SK-N-SH (cell line): ENCODE measurements around the gene CD164L2. TPM values are rescaled to one million over a fixed set of nuclear protein-coding genes. Genes with fewer than 3 reads are reported as not detected.

Experiments
- CTCF ChIA-PET: fragments of 300-600, 350-600 bp; formaldehyde crosslinking; extraction: SDS; loops from one replicate; lab custom pipeline; 2021; lab: Yijun Ruan, JAX
- POLR2A ChIA-PET: fragments of 350-600 bp; sonication (Branson Sonifier 250); formaldehyde crosslinking; extraction: SDS; loops from one replicate; lab custom pipeline; 2020; ENCODE audit warnings: antibody characterized with exemption, inconsistent platforms; lab: Yijun Ruan, JAX
- DNase-seq: peaks from one replicate; pipeline ENCODE4 v3.0.0; 2012
- H2AFZ ChIP-seq: fragments of 200-600 bp; sonication (generic); 2 replicates; pipeline ENCODE4 v1.8.1; 2016; ENCODE audit warnings: antibody characterized with exemption, mild to moderate bottlenecking, low read depth
- H3F3A ChIP-seq: fragments of 200-600 bp; sonication (generic); replicated peaks from 2 replicates; pipeline ENCODE3; 2016; ENCODE audit warnings: antibody characterized with exemption, mild to moderate bottlenecking; ENCODE audit not compliant: insufficient read depth
- H3K27ac ChIP-seq, 2 experiments: fragments of 200-500 bp in 1 of 2; fragments of 200-600 bp in 1 of 2; sonication (Bioruptor generic) in 1 of 2; sonication (generic), shearing (Covaris generic) in 1 of 2; 2 replicates each; pipeline versions ENCODE4 v1.5.1 to v1.6.1; 2014 to 2016; ENCODE audit warnings: low read depth in 2 of 2, inconsistent platforms in 1 of 2, low read length in 1 of 2, mild to moderate bottlenecking in 1 of 2, mixed read lengths in 1 of 2
- H3K27me3 ChIP-seq: fragments of 200-600 bp; sonication (generic), shearing (Covaris generic); 2 replicates; pipeline ENCODE4 v1.6.1; 2016; ENCODE audit warnings: mixed run types; ENCODE audit not compliant: insufficient read depth
- H3K36me3 ChIP-seq, 2 experiments: fragments of 200-500 bp in 1 of 2; fragments of 200-600 bp in 1 of 2; sonication (Bioruptor generic) in 1 of 2; sonication (generic) in 1 of 2; replicated peaks in 1 of 2; 2 replicates each; pipeline versions ENCODE3 to v1.5.1; 2014 to 2016; ENCODE audit warnings: low read length in 1 of 2, mild to moderate bottlenecking in 1 of 2; ENCODE audit not compliant: insufficient read depth in 2 of 2, control insufficient read depth in 1 of 2
- H3K4me1 ChIP-seq, 2 experiments: fragments of 200-500 bp in 1 of 2; fragments of 200-600 bp in 1 of 2; sonication (Bioruptor generic) in 1 of 2; sonication (generic), shearing (Covaris generic) in 1 of 2; 2 replicates each; pipeline versions ENCODE4 v1.5.1 to v1.6.1; 2014 to 2016; ENCODE audit warnings: low read depth in 1 of 2, low read length in 1 of 2, mixed run types in 1 of 2; ENCODE audit not compliant: insufficient read depth in 2 of 2, control insufficient read depth in 1 of 2
- H3K4me2 ChIP-seq: fragments of 200-600 bp; sonication (generic), shearing (Covaris generic); 2 replicates; pipeline ENCODE4 v1.6.1; 2017; ENCODE audit warnings: mixed run types
- H3K4me3 ChIP-seq, 2 experiments: fragments of 200-500 bp in 1 of 2; fragments of 200-600 bp in 1 of 2; sonication (Bioruptor generic) in 1 of 2; sonication (generic), shearing (Covaris generic) in 1 of 2; 2 replicates each; pipeline versions ENCODE4 v1.5.1 to v1.8.1; 2014 to 2016; ENCODE audit warnings: low read depth in 2 of 2, inconsistent platforms in 1 of 2, low read length in 1 of 2, mild to moderate bottlenecking in 1 of 2, mixed read lengths in 1 of 2, moderate library complexity in 1 of 2
- H3K79me2 ChIP-seq: fragments of 200-600 bp; sonication (generic); 2 replicates; pipeline ENCODE4 v1.8.1; 2017; ENCODE audit warnings: mild to moderate bottlenecking; ENCODE audit not compliant: insufficient read depth
- H3K9ac ChIP-seq: fragments of 200-600 bp; sonication (generic); 2 replicates; pipeline ENCODE4 v1.6.1; 2017; ENCODE audit warnings: mixed run types
- H3K9me2 ChIP-seq: fragments of 200-600 bp; sonication (generic); 2 replicates; pipeline ENCODE4 v1.6.1; 2017; ENCODE audit warnings: mixed run types
- H3K9me3 ChIP-seq: fragments of 200-600 bp; sonication (generic); 2 replicates; pipeline ENCODE4 v1.6.1; 2017; ENCODE audit warnings: mixed run types, mild to moderate bottlenecking, moderate library complexity
- H4K20me1 ChIP-seq: fragments of 200-600 bp; sonication (generic); 2 replicates; pipeline ENCODE4 v1.6.1; 2017; ENCODE audit warnings: mild to moderate bottlenecking, mixed run types; ENCODE audit not compliant: insufficient read depth
- EZH2phosphoT487 ChIP-seq: fragments of 200-600 bp; sonication (generic); IDR thresholded peaks from 2 replicates; pipeline ENCODE4 v1.6.1; 2017; ENCODE audit warnings: low read depth, mixed run types, mild to moderate bottlenecking, antibody characterized with exemption, moderate library complexity, borderline replicate concordance
- FOXM1 ChIP-seq: IDR thresholded peaks from 2 replicates; pipeline ENCODE4 v1.4.0; 2012; ENCODE audit warnings: low read depth, mild to moderate bottlenecking
- GATA2 ChIP-seq: sonication (generic); formaldehyde crosslinking; IDR thresholded peaks from 2 replicates; pipeline ENCODE4 v1.5.0; 2020; ENCODE audit warnings: mild to moderate bottlenecking, missing genetic modification reagents
- JUND ChIP-seq: IDR thresholded peaks from 2 replicates; pipeline ENCODE4 v1.4.0; 2012
- MEF2A ChIP-seq: IDR thresholded peaks from 2 replicates; pipeline ENCODE4 v1.4.0; 2012; ENCODE audit warnings: low read depth, borderline replicate concordance
- POLR2AphosphoS5 ChIP-seq: IDR thresholded peaks from 2 replicates; pipeline ENCODE4 v1.6.1; 2012; ENCODE audit warnings: low read depth, low read length
- RAD21 ChIP-seq: IDR thresholded peaks from 2 replicates; pipeline ENCODE4 v1.6.1; 2012; ENCODE audit warnings: mild to moderate bottlenecking, low read length
- RFX5 ChIP-seq: IDR thresholded peaks from 2 replicates; pipeline ENCODE4 v1.6.1; 2012; ENCODE audit warnings: mild to moderate bottlenecking, improper control_type of control experiment, low read length
- RXRA ChIP-seq: IDR thresholded peaks from 2 replicates; pipeline ENCODE4 v1.4.0; 2012; ENCODE audit warnings: low read depth, mild to moderate bottlenecking, borderline replicate concordance
- SMC3 ChIP-seq: IDR thresholded peaks from 2 replicates; pipeline ENCODE4 v1.6.1; 2012; ENCODE audit warnings: low read depth, low read length, improper control_type of control experiment
- YY1 ChIP-seq: IDR thresholded peaks from 2 replicates; pipeline ENCODE4 v1.4.0; 2012; ENCODE audit warnings: low read depth, mild to moderate bottlenecking
- WGBS: methylation state at CpG from one replicate; pipeline ENCODE4 v1.1.6; 2017; ENCODE audit warnings: low lambda C conversion rate; 5-methylcytosine and 5-hydroxymethylcytosine counted together
- polyA plus RNA-seq, 3 experiments: library from polyadenylated mRNA; depleted of rRNA; stranded (reverse); fragments of >200 nt; gene quantifications; 2 replicates each; pipeline ENCODE4 v1.2.3, GENCODE V29; 2012
- TF ChIP-seq, protein P1 (sequence below): IDR thresholded peaks from 2 replicates; pipeline ENCODE4 v1.6.1; 2012; ENCODE audit warnings: mild to moderate bottlenecking, low read depth, low read length, moderate library complexity
- TF ChIP-seq, protein P2 (sequence below): IDR thresholded peaks from 2 replicates; pipeline ENCODE4 v1.4.0; 2012; ENCODE audit warnings: low read depth, borderline replicate concordance
- TF ChIP-seq, protein P3 (sequence below): IDR thresholded peaks from 2 replicates; pipeline ENCODE4 v1.4.0; 2012; ENCODE audit warnings: low read depth
- TF ChIP-seq, protein P4 (sequence below): fragments of 200-600 bp; sonication (generic); IDR thresholded peaks from 2 replicates; pipeline ENCODE4 v1.6.1; 2017; ENCODE audit warnings: antibody characterized with exemption, mild to moderate bottlenecking, moderate library complexity
- TF ChIP-seq, protein P5 (sequence below): fragments of 150-350 bp; IDR thresholded peaks from 2 replicates; pipeline ENCODE4 v1.6.1; 2017; ENCODE audit warnings: antibody characterized with exemption, low read length, low read depth, borderline replicate concordance
- TF ChIP-seq, protein P6 (sequence below): fragments of 150-350 bp; IDR thresholded peaks from 2 replicates; pipeline ENCODE4 v1.6.1; 2016; ENCODE audit warnings: mild to moderate bottlenecking, low read depth, low read length

CD164L2 gene
- polyA plus RNA-seq, 1 of the 3 experiments (the other 2 are of a cell fraction): 0.05 TPM

DNA sequence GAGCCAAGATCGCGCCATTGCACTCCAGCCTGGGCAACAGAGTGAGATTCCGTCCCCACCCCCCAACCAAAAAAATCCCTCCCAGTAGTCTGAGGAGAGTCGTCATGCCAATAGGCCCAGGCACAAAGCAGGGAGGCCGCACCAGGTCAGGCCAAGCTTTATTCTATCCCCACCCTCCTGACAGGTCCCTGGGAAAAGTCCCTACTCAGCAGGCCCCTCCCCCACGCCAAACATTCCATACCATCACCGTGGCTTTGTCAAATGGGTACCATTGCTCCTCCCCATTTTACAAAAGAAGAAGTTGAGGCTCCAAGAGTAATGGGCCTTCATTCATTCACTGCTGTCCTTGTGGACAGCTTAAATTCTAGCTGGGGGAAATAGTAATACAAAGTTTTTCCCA, 14.6 kb upstream of the CD164L2 start:
- ChIA-PET POLR2A (no interaction called here), CTCF (interaction anchor here (0.7 to 20.0 kb wide), 7 partner anchors 11 to 353 kb away, joined by 3 to 731 read pairs (median 4); partner anchors contain the start of gene AHDC1)
- 79% methylated on average over 3 of the region's 7 CpGs for WGBS
- DNase-seq: no peak
- Histone ChIP-seq H3K27ac (no peak overlapping the region), H3K4me1 (peaks cover 0 to 16% of the 10 kb centered on the region in 2 experiments; a peak in 1 of 4 replicates), H3K4me2 (no peak overlapping the region), H3K9me2 (no peaks in the 10 kb centered on the region), H4K20me1 (no peaks in the 10 kb centered on the region), H3F3A (peaks cover 15% of the 10 kb centered on the region), H3K9me3 (no peaks in the 10 kb centered on the region), H3K79me2 (peaks cover 10% of the 10 kb centered on the region; the same call in 1 of the 2 replicates), H2AFZ (no peak overlapping the region)
- TF ChIP-seq, protein P1, sequence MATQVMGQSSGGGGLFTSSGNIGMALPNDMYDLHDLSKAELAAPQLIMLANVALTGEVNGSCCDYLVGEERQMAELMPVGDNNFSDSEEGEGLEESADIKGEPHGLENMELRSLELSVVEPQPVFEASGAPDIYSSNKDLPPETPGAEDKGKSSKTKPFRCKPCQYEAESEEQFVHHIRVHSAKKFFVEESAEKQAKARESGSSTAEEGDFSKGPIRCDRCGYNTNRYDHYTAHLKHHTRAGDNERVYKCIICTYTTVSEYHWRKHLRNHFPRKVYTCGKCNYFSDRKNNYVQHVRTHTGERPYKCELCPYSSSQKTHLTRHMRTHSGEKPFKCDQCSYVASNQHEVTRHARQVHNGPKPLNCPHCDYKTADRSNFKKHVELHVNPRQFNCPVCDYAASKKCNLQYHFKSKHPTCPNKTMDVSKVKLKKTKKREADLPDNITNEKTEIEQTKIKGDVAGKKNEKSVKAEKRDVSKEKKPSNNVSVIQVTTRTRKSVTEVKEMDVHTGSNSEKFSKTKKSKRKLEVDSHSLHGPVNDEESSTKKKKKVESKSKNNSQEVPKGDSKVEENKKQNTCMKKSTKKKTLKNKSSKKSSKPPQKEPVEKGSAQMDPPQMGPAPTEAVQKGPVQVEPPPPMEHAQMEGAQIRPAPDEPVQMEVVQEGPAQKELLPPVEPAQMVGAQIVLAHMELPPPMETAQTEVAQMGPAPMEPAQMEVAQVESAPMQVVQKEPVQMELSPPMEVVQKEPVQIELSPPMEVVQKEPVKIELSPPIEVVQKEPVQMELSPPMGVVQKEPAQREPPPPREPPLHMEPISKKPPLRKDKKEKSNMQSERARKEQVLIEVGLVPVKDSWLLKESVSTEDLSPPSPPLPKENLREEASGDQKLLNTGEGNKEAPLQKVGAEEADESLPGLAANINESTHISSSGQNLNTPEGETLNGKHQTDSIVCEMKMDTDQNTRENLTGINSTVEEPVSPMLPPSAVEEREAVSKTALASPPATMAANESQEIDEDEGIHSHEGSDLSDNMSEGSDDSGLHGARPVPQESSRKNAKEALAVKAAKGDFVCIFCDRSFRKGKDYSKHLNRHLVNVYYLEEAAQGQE: no peak
- TF ChIP-seq EZH2phosphoT487: no peak
- TF ChIP-seq, all 33 proteins: peak for 0
- Histone ChIP-seq H3K4me3 (no peak overlapping the region), H3K36me3 (peaks cover 0 to 4% of the 10 kb centered on the region in 2 experiments), H3K27me3 (no peaks in the 10 kb centered on the region), H3K9ac (no peak overlapping the region)

DNA sequence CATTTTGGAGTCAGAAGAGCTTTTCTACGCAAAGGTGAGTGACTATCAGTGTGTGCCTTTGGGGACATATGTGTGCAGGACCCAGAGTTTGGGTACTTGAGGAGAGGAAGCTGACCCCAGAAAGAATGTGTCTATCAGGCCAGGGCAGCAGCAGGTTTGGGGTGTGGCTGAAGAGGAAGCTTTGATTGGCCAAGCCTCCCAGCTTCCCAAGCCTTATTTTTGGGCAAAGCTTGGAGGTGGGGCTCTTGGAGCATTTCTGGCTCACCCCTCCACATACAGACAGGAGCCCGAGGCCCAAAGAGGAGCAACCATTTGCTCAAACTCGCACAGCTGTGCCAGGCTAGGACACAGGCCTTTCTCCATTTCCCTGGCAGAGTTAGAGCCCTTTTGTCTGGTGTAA, 14.0 kb upstream of the CD164L2 start:
- no peak overlapping the region for H3K4me3 ChIP-seq
- peaks cover 11% of the 10 kb centered on the region; the same call in 1 of the 2 replicates for H3K79me2 ChIP-seq
- no peaks in the 10 kb centered on the region for H3K9me3 ChIP-seq
- H3F3A ChIP-seq: peaks cover 15% of the 10 kb centered on the region
- H3K9me2 ChIP-seq: no peaks in the 10 kb centered on the region
- DNase-seq: no peak
- CTCF ChIA-PET: interaction anchor here (1.0 to 20.0 kb wide), 9 partner anchors 8 to 294 kb away, joined by 3 to 731 read pairs (median 8); partner anchors contain the start of gene AHDC1
- POLR2A ChIA-PET: interaction anchor here (0.6 kb wide), 2 partner anchors 83 to 96 kb away, joined by 3 to 4 read pairs; no protein-coding TSS in a partner anchor
- peaks cover 0 to 4% of the 10 kb centered on the region in 2 experiments for H3K36me3 ChIP-seq
- H3K9ac ChIP-seq: no peak overlapping the region
- WGBS: 100% methylated on average over 1 of the region's 3 CpGs
- no peak overlapping the region for H3K27ac ChIP-seq
- H4K20me1 ChIP-seq: no peaks in the 10 kb centered on the region
- no peak overlapping the region for H3K4me2 ChIP-seq
- no peak overlapping the region for H2AFZ ChIP-seq
- H3K27me3 ChIP-seq: no peaks in the 10 kb centered on the region
- H3K4me1 ChIP-seq: peaks cover 0 to 17% of the 10 kb centered on the region in 2 experiments; a peak in 2 of 4 replicates
- TF ChIP-seq GATA2 (CRISPR knock-in tag) (no peak), RAD21 (no peak), RXRA (no peak), RFX5 (no peak), JUND (no peak), POLR2AphosphoS5 (no peak), MEF2A (no peak), SMC3 (no peak), EZH2phosphoT487 (no peak), FOXM1 (no peak), YY1 (no peak)
- TF ChIP-seq, protein P2, sequence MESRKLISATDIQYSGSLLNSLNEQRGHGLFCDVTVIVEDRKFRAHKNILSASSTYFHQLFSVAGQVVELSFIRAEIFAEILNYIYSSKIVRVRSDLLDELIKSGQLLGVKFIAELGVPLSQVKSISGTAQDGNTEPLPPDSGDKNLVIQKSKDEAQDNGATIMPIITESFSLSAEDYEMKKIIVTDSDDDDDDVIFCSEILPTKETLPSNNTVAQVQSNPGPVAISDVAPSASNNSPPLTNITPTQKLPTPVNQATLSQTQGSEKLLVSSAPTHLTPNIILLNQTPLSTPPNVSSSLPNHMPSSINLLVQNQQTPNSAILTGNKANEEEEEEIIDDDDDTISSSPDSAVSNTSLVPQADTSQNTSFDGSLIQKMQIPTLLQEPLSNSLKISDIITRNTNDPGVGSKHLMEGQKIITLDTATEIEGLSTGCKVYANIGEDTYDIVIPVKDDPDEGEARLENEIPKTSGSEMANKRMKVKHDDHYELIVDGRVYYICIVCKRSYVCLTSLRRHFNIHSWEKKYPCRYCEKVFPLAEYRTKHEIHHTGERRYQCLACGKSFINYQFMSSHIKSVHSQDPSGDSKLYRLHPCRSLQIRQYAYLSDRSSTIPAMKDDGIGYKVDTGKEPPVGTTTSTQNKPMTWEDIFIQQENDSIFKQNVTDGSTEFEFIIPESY: no peak
- TF ChIP-seq, protein P3, sequence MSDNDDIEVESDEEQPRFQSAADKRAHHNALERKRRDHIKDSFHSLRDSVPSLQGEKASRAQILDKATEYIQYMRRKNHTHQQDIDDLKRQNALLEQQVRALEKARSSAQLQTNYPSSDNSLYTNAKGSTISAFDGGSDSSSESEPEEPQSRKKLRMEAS: no peak
- TF ChIP-seq, protein P4, sequence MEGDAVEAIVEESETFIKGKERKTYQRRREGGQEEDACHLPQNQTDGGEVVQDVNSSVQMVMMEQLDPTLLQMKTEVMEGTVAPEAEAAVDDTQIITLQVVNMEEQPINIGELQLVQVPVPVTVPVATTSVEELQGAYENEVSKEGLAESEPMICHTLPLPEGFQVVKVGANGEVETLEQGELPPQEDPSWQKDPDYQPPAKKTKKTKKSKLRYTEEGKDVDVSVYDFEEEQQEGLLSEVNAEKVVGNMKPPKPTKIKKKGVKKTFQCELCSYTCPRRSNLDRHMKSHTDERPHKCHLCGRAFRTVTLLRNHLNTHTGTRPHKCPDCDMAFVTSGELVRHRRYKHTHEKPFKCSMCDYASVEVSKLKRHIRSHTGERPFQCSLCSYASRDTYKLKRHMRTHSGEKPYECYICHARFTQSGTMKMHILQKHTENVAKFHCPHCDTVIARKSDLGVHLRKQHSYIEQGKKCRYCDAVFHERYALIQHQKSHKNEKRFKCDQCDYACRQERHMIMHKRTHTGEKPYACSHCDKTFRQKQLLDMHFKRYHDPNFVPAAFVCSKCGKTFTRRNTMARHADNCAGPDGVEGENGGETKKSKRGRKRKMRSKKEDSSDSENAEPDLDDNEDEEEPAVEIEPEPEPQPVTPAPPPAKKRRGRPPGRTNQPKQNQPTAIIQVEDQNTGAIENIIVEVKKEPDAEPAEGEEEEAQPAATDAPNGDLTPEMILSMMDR: no peak
- TF ChIP-seq, protein P5, sequence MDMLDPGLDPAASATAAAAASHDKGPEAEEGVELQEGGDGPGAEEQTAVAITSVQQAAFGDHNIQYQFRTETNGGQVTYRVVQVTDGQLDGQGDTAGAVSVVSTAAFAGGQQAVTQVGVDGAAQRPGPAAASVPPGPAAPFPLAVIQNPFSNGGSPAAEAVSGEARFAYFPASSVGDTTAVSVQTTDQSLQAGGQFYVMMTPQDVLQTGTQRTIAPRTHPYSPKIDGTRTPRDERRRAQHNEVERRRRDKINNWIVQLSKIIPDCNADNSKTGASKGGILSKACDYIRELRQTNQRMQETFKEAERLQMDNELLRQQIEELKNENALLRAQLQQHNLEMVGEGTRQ: no peak
- TF ChIP-seq, protein P6, sequence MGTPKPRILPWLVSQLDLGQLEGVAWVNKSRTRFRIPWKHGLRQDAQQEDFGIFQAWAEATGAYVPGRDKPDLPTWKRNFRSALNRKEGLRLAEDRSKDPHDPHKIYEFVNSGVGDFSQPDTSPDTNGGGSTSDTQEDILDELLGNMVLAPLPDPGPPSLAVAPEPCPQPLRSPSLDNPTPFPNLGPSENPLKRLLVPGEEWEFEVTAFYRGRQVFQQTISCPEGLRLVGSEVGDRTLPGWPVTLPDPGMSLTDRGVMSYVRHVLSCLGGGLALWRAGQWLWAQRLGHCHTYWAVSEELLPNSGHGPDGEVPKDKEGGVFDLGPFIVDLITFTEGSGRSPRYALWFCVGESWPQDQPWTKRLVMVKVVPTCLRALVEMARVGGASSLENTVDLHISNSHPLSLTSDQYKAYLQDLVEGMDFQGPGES: no peak
